ENCODE results near the gene TMC2. TPM values are rescaled to one million over a fixed set of nuclear protein-coding genes. Genes with fewer than 3 reads are reported as not detected.

TMC2 gene
- total RNA-seq, 1 experiment from 2014 or later: not detected

DNA sequence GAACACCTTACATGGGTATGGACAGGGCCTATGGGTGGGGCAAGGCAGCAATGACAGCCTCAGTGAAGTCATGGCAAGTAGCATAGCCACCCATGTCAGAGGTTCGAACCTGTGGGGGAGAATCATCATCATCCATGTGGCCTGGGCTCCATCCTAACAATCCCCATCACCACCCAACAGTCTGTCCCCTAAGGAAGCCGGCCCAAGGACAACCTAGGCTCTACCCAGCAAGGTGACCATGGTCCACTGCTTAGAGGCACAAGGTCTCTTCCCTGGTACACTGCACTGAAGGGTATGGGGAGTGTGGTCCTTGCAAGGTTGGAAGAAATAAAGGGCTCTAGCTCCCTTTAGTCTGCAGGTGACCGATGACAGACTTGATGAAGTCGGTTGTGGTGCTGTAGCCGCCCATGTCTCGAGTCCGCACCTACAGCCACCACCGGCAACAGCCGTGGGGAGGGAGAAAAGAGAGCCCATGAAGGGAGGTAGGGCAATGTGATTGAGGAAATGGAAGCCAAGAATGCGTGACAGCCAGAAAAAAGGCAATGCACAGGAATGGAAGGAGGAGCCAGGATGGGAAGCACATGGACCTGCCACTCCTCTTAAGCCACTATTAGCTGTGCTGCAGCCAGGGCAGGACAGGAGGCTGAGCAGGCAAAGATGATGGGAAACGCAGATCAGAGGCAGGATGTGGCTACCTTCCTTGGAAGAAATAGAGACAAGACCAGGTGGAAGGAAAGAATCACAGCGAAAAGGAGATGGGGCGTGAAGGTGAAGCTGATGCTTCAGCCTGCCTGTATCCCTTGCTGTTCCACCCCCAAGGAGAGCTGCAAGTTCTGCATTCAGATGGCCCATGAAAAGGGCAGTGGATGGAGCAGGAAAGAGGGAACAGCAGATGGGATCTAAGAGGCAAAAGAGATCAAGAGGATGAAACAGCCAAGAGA is 122.3 kb downstream of the TMC2 start (continued):
- TF ChIP-seq, protein P1, sequence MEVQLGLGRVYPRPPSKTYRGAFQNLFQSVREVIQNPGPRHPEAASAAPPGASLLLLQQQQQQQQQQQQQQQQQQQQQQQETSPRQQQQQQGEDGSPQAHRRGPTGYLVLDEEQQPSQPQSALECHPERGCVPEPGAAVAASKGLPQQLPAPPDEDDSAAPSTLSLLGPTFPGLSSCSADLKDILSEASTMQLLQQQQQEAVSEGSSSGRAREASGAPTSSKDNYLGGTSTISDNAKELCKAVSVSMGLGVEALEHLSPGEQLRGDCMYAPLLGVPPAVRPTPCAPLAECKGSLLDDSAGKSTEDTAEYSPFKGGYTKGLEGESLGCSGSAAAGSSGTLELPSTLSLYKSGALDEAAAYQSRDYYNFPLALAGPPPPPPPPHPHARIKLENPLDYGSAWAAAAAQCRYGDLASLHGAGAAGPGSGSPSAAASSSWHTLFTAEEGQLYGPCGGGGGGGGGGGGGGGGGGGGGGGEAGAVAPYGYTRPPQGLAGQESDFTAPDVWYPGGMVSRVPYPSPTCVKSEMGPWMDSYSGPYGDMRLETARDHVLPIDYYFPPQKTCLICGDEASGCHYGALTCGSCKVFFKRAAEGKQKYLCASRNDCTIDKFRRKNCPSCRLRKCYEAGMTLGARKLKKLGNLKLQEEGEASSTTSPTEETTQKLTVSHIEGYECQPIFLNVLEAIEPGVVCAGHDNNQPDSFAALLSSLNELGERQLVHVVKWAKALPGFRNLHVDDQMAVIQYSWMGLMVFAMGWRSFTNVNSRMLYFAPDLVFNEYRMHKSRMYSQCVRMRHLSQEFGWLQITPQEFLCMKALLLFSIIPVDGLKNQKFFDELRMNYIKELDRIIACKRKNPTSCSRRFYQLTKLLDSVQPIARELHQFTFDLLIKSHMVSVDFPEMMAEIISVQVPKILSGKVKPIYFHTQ (CRISPR knock-in tag; IDR thresholded peaks at IDR 0.05): peak; percentile 95
- TF ChIP-seq ZNF138 (CRISPR knock-in tag; conservative IDR thresholded peaks at IDR 0.05): no peak
- 0 out of 2 replicates have a peak, but pooled peaks have one; percentile 26 for TF ChIP-seq SMAD4 (CRISPR knock-in tag; IDR thresholded peaks at IDR 0.05)
- no peak for TF ChIP-seq JAZF1 (CRISPR knock-in tag; IDR thresholded peaks at IDR 0.05)
- no peak for TF ChIP-seq RORB (CRISPR knock-in tag; IDR thresholded peaks at IDR 0.05)
- TF ChIP-seq ZNF317 (CRISPR knock-in tag; IDR thresholded peaks at IDR 0.05; ENCODE audit: borderline replicate concordance, low read depth): no peak
- no peak for TF ChIP-seq E2F1 (CRISPR knock-in tag; IDR thresholded peaks at IDR 0.05)
- no peak for TF ChIP-seq ZSCAN18 (CRISPR knock-in tag; IDR thresholded peaks at IDR 0.05)
- no peak for TF ChIP-seq ZNF219 (CRISPR knock-in tag; IDR thresholded peaks at IDR 0.05; ENCODE audit: borderline replicate concordance)
- TF ChIP-seq FOXK1 (CRISPR knock-in tag; IDR thresholded peaks at IDR 0.05): no peak
- TF ChIP-seq CDX4 (CRISPR knock-in tag; IDR thresholded peaks at IDR 0.05; ENCODE audit: borderline replicate concordance): no peak
- no peak for TF ChIP-seq AFF4 (CRISPR knock-in tag; IDR thresholded peaks at IDR 0.05; ENCODE audit: borderline replicate concordance)
- TF ChIP-seq, protein P2, sequence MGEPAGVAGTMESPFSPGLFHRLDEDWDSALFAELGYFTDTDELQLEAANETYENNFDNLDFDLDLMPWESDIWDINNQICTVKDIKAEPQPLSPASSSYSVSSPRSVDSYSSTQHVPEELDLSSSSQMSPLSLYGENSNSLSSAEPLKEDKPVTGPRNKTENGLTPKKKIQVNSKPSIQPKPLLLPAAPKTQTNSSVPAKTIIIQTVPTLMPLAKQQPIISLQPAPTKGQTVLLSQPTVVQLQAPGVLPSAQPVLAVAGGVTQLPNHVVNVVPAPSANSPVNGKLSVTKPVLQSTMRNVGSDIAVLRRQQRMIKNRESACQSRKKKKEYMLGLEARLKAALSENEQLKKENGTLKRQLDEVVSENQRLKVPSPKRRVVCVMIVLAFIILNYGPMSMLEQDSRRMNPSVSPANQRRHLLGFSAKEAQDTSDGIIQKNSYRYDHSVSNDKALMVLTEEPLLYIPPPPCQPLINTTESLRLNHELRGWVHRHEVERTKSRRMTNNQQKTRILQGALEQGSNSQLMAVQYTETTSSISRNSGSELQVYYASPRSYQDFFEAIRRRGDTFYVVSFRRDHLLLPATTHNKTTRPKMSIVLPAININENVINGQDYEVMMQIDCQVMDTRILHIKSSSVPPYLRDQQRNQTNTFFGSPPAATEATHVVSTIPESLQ (CRISPR knock-in tag; IDR thresholded peaks at IDR 0.05): no peak
- TF ChIP-seq FOXP4 (CRISPR knock-in tag; IDR thresholded peaks at IDR 0.05): no peak
- no peak for TF ChIP-seq OVOL2 (CRISPR knock-in tag; IDR thresholded peaks at IDR 0.05; ENCODE audit: borderline replicate concordance)
- peak; percentile 97; the same call in 1 of the 2 replicates for TF ChIP-seq EMX1 (CRISPR knock-in tag; IDR thresholded peaks at IDR 0.05)
- no peak for TF ChIP-seq E2F4 (CRISPR knock-in tag; IDR thresholded peaks at IDR 0.05; ENCODE audit: borderline replicate concordance, low read depth)
- peak; percentile 37; the same call in 1 of the 2 replicates for TF ChIP-seq SP1 (CRISPR knock-in tag; conservative IDR thresholded peaks at IDR 0.05)
- no peak for TF ChIP-seq ZNF396 (CRISPR knock-in tag; IDR thresholded peaks at IDR 0.05; ENCODE audit: borderline replicate concordance)
- no peak for TF ChIP-seq ETV6 (CRISPR knock-in tag; IDR thresholded peaks at IDR 0.05)
- TF ChIP-seq IRF2 (CRISPR knock-in tag; IDR thresholded peaks at IDR 0.05; ENCODE audit: borderline replicate concordance, low read depth): no peak
- no peak for TF ChIP-seq CBFB (CRISPR knock-in tag; IDR thresholded peaks at IDR 0.05; ENCODE audit: low read depth)

All from WTC11 (cell line).